Endometrial microvascular endothelial cells (primary cell): ENCODE measurements around the gene NRXN3. TPM values are rescaled to one million over a fixed set of nuclear protein-coding genes. Genes with fewer than 3 reads are reported as not detected.
"Not testable (repeated sequence)": the region's sequence is repeated elsewhere in the genome, so short reads cannot be mapped to it uniquely, and the experiment has no call there.

ENCODE experiments used
- in situ Hi-C: cut with HindIII; loops from 2 replicates; pipeline ENCODE4 v1.10.0; 2017; ENCODE audit warnings: low sequenced_read_pairs, low pct_unique_long_range_greater_than_20kb; ENCODE audit errors: inconsistent ontology term
- total RNA-seq: library from RNA; depleted of rRNA; stranded (reverse); fragments of >200 nt; gene quantifications from one replicate; pipeline ENCODE4 v1.2.3, GENCODE V29; 2015; ENCODE audit errors: inconsistent ontology term

Gene NRXN3
- total RNA-seq, 1 donor from 2014 or later, result 0.09 TPM

- in situ Hi-C loops, result no loop called here
Measured at GRCh38 chr14:79090641-79091180, 920.5 kb downstream of the NRXN3 start.

DNA sequence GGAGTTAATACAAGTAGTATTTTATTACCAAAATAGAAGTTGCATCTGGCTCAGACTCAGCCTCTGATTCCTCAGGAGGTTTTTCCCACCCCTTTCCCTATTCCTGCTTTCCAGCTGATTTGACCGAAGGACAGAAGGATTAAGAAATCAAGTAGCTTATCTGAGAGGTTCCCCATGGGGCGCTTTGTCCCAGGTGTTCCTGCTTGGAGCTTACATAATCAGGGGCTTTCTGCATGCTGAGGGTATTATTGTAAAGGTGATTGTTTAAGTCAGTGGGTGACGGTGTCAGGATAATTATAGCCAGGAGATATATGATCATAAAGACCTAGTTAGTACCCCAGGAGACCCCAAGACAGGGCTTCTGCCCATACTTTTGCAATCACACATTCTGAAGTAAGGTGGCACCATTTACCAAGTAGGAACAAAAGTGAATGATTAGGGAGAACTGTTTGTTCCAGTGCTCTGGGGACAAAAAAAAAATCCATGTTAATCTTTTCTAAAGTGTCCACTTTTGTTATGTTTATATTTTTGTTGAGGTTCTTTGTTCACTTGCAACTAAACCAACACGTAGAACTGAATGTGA is 921.3 kb downstream of the NRXN3 start:
- in situ Hi-C loops, result no loop called here

DNA sequence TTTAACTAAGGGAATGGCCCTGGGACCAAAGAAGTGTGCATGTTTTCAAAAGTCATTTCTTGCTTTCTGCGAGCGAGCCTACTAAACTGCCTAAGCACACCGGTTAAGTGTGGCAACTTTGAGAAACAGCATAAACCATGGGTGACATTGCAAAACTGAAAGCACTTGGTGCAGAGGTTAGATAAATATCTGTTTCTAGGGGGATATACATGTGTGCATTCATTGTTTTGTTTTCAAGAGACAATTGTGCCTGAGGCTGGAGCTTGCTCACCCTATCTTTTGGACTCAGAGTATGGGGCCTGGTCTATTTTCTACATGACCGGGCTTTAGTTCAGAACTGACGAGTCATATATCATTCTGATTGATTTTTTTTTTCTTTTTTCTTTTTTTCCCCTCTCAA is 923.4 kb downstream of the NRXN3 start:
- in situ Hi-C loops, result no loop called here

DNA sequence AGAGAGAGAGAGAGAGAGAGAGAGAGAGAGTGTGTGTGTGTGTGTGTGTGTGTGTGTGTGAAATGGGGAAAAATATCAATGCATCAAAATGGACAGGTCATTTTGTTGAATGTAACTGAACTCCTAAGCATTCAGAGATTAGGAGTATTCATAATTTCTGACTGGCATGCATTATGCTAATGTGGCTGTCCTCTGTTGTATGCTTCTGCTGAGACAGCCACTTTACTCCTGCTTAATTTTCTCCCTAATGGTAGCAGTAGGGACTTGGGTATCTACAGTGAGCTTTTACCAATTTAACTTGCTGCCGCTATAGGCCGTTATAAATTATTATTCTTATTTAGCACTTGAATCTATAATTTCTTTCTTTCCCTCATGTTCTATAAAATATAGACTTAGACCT is 924.8 kb downstream of the NRXN3 start:
- in situ Hi-C loops, result no loop called here

- in situ Hi-C loops, result no loop called here
Measured at GRCh38 chr14:79096811-79097210, 926.6 kb downstream of the NRXN3 start.

DNA sequence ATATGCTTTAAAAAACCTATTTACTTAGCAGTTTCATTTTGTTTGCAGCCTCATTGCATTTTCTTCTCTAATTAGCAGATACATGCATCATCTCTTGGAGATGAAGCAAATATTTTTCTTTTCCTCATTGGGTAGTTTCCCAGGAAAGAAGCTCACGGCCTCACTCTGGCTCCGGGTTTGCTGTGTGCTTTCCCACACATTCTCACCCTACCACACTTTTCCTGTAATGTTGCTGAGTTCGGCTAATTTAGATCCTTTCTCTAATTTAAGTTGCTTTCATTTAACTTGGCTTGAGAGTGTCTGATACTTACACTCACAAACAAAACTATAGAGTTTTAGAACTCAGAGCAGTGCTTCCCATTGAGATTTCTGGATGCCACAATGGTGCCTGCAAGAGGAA is 928.2 kb downstream of the NRXN3 start:
- in situ Hi-C loops, result no loop called here

GRCh38 chr14:79100578-79100977 is 930.4 kb downstream of the NRXN3 start:
- in situ Hi-C loops, result no loop called here

GRCh38 chr14:79101388-79101787 is 931.2 kb downstream of the NRXN3 start:
- in situ Hi-C loops, result no loop called here

GRCh38 chr14:79103764-79104163 is 933.6 kb downstream of the NRXN3 start:
- in situ Hi-C loops, result no loop called here

DNA sequence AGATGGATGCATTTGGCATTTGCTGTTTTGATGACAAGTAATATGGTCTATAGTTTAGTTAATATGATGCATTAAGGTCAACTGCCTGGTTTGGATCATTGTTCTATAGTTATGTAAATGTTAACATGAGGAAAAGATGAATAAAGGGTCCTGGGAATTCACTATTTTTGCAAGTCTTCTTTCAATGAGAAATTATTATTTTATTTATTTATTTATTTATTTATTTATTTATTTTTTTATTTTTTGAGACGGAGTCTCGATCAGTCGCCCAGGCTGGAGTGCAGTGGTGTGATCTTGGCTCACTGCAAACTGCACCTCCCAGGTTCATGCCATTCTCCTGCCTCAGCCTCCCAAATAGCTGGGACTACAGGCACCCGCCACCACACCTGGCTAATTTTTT is 940.4 kb downstream of the NRXN3 start:
- in situ Hi-C loops, result not testable (repeated sequence)

DNA sequence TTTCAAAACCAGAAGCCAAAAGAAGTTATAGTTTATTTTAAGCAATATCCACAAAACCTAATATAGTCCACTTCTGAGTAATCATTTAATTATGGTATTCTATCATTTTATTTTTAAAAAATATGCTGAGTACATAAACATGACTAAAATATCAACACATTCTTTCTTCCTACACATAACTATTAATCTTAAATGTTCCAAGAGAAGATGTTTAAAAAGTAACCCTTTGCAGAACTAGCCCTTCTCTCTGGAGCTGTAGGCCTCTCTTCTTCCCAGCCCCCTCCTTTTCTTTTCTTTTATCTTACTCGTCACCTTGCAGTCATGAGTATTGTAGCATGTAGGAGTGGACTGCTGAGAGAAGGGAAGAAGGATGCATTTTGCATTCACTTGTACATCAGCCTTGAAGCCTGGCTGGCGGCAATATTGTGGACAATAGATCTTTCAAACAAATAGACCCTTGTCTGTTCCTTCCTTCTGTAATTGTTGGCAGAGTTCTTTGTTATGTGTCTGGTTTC is 941.9 kb downstream of the NRXN3 start:
- in situ Hi-C loops, result no loop called here

DNA sequence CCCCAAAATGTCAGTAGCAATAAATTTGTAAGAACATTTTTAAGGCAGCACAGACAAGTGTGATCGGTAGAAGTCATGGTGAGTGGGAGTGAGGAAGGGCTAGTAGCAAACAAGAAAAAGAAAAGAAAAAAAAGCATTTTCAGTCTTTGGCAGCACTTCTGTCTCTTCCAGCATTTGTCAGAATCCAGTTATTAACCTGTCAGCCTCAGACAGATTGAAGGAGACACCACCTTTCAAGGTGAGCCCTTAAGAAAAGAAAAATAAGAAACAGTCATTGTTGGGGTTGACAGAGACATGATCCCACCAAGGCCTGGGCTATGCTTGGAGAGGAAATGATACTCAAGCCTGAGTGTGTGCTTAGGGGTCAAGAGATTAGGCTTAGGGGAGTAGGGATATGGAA is 947.4 kb downstream of the NRXN3 start:
- in situ Hi-C loops, result no loop called here

DNA sequence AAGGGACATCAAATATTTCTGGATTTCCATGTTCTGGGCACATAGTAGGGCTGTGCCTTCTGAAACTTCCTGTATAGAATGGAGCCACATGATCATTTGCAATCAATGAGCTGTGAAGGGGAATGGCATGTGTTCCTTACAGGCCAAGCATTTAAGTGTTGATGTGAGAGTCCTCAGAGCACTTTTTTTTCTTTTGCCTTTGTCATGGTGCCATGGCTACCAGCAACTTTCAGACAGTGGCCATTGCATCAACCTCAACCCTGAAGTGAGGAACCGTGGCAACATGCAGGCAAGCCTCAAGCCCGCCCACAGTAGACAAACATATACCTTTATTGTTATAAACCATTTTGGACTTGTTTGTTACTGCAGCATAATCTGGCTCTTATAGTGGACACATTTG is 948.1 kb downstream of the NRXN3 start:
- in situ Hi-C loops, result no loop called here

DNA sequence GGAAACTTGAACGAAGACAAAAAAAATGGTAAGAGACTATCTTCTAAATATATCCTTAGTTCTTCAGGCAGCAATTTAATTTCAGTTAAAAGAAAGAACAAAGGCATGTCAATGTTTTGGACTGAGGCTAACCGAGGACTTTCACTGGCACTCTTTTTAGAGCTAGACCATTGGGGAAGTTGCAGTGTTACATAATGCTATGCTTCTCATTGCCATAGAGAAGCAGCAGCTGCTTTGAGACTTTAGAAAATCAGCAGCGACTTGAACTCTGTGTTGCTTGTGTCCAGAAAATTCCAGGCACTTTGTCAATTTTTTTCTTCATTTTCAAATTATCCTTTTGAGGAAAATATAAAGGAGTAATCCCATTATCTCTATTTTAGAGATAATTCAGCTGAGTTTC is 964.2 kb downstream of the NRXN3 start:
- in situ Hi-C loops, result no loop called here

- in situ Hi-C loops, result no loop called here
Measured at GRCh38 chr14:79136071-79137044, 966.2 kb downstream of the NRXN3 start.

DNA sequence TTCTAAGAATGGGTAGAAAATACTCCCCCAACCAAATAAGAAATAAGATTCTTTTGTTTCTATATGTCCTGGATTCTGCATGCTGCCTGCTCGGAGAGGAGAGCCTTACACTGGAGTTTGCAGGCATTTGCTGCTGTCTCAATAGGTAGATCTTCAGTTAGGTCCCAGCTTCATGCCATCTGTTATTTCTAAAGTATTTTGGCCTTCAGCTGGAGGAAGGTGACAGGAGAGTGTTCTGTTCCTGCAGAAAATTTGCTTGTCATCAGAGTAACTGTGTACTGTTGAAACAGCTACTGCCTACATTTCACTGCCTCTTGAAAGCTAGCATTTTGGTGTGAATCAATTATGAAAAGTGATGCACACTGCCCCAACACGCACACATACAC is 966.9 kb downstream of the NRXN3 start:
- in situ Hi-C loops, result no loop called here

DNA sequence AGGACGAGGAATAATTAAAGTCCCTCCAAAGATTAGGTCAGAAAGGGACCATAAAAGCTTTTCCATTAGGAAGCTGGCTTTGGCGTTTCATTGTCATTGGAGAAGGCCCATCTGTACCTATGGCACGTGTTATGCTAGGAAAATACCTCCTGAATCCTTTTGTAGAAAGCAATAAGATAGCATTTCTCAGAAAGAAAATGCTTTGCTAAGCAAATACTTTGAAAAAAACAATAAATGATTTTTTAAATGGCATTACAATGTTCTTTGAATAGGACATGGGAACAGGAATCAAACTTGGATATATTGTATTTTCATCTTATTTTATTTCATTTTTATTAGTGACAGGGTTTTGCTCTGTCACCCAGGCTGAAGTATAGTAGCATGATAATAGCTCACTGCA is 967.7 kb downstream of the NRXN3 start:
- in situ Hi-C loops, result no loop called here

DNA sequence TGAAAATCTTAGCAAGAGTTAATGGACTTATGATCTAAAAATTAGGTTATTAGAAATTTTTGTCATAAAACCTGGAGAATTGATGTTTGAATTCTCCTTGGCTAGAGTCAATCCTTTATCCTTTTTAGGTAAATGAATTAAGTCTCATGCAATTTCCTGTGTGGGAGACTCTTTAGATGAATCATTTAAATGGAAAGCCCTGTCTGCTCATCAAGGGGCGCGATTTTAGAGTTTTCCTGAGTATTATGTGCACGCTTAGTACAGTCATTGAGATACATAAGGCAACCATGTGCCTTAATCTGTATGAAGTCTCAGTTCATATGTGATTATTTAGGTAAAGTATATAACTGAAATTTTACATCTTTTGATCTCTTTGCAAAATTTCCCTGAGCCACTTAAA is 974.7 kb downstream of the NRXN3 start:
- in situ Hi-C loops, result no loop called here

- in situ Hi-C loops, result no loop called here
Measured at GRCh38 chr14:79150226-79150625, 980.1 kb downstream of the NRXN3 start.

GRCh38 chr14:79157369-79157768 is 987.2 kb downstream of the NRXN3 start:
- in situ Hi-C loops, result no loop called here
